ENCODE results near the gene EVC2. TPM values are rescaled to one million over a fixed set of nuclear protein-coding genes. Genes with fewer than 3 reads are reported as not detected.

Gene EVC2
- total RNA-seq, 3 donors from 2014 or later (not counting 1 experiment from before 2014, with no cell fraction given), result 0.20 to 2.6 (median 1.5) TPM

GRCh38 chr4:5574386-5574785, 134.0 kb downstream of the EVC2 start:
- no peak for DNase-seq
- no peaks in the 10 kb centered on the region for H3K36me3 ChIP-seq (ENCODE audit: control insufficient read depth, insufficient read depth, low read length)
- no peak overlapping the region for H3K4me3 Mint-ChIP-seq
- H3K36me3 Mint-ChIP-seq, result no peaks in the 10 kb centered on the region
- H3K27ac Mint-ChIP-seq, result no peak overlapping the region
- H3K27me3 Mint-ChIP-seq (ENCODE audit: low read depth in 2 of 2), result peaks cover 0 to 3% of the 10 kb centered on the region in 2 donors
- no peak overlapping the region for H3K4me3 ChIP-seq (ENCODE audit: low read length)
- ATAC-seq, result no peak
- no peaks in the 10 kb centered on the region for H3K4me1 ChIP-seq (ENCODE audit: control insufficient read depth, insufficient read depth, low read length)
- TF ChIP-seq, protein P1, sequence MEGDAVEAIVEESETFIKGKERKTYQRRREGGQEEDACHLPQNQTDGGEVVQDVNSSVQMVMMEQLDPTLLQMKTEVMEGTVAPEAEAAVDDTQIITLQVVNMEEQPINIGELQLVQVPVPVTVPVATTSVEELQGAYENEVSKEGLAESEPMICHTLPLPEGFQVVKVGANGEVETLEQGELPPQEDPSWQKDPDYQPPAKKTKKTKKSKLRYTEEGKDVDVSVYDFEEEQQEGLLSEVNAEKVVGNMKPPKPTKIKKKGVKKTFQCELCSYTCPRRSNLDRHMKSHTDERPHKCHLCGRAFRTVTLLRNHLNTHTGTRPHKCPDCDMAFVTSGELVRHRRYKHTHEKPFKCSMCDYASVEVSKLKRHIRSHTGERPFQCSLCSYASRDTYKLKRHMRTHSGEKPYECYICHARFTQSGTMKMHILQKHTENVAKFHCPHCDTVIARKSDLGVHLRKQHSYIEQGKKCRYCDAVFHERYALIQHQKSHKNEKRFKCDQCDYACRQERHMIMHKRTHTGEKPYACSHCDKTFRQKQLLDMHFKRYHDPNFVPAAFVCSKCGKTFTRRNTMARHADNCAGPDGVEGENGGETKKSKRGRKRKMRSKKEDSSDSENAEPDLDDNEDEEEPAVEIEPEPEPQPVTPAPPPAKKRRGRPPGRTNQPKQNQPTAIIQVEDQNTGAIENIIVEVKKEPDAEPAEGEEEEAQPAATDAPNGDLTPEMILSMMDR (IDR thresholded peaks at IDR 0.05), result no peak
- H3K9me3 ChIP-seq (ENCODE audit: control insufficient read depth, insufficient read depth, low read length), result no peaks in the 10 kb centered on the region
- H3K27ac ChIP-seq (ENCODE audit: low read length), result no peak overlapping the region
- WGBS (ENCODE audit: insufficient coverage), result 88% methylated on average over 5 of the region's 5 CpGs
- H3K27me3 ChIP-seq (ENCODE audit: control insufficient read depth, insufficient read depth, low read length), result no peaks in the 10 kb centered on the region
- no peaks in the 10 kb centered on the region for H3K4me1 Mint-ChIP-seq
- intact Hi-C loops (cut with micrococcal nuclease), result no loop called here
- peaks cover 0 to 2% of the 10 kb centered on the region in 2 donors for H3K9me3 Mint-ChIP-seq

- H3K36me3 ChIP-seq (ENCODE audit: control insufficient read depth, insufficient read depth, low read length), result no peaks in the 10 kb centered on the region
- Mint-ChIP-seq H3K27ac (no peak overlapping the region), H3K27me3 (ENCODE audit: low read depth in 2 of 2) (peaks cover 0 to 3% of the 10 kb centered on the region in 2 donors), H3K9me3 (no peaks in the 10 kb centered on the region), H3K4me3 (no peak overlapping the region), H3K36me3 (no peaks in the 10 kb centered on the region), H3K4me1 (no peaks in the 10 kb centered on the region)
- H3K27me3 ChIP-seq (ENCODE audit: control insufficient read depth, insufficient read depth, low read length), result no peaks in the 10 kb centered on the region
- TF ChIP-seq, protein P1 (IDR thresholded peaks at IDR 0.05), result no peak
- H3K27ac ChIP-seq (ENCODE audit: low read length), result no peak overlapping the region
- DNase-seq (no peak), ATAC-seq (no peak)
- no peaks in the 10 kb centered on the region for H3K4me1 ChIP-seq (ENCODE audit: control insufficient read depth, insufficient read depth, low read length)
- H3K9me3 ChIP-seq (ENCODE audit: control insufficient read depth, insufficient read depth, low read length), result no peaks in the 10 kb centered on the region
- H3K4me3 ChIP-seq (ENCODE audit: low read length), result no peak overlapping the region
- intact Hi-C loops (cut with micrococcal nuclease), result no loop called here
- 69% methylated on average over 8 of the region's 8 CpGs for WGBS (ENCODE audit: insufficient coverage)
Measured at GRCh38 chr4:5573965-5574364, 134.4 kb downstream of the EVC2 start.

DNA sequence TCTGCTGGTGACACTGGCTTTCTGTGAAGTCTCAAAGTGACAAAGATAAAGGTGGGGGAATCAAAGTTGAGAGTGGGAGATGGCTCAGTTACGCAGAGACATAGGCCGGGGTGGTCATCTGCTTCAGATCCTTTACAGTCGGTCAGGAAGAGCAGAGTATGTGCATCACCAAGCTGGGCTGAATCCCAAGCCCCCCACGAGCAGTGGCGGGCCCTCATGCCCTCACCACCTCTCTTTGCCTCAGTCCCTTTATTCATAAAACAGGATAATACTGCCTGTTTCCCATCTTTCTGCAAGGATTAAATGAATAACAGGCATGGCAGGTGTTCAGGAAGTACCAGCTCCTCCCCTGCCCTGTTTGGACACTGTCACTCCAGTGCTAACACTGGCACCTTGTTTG, 135.6 kb downstream of the EVC2 start:
- 93% methylated on average over 5 of the region's 5 CpGs for WGBS (ENCODE audit: insufficient coverage)
- Histone ChIP-seq H3K36me3 (ENCODE audit: control insufficient read depth, insufficient read depth, low read length) (no peaks in the 10 kb centered on the region), H3K27me3 (ENCODE audit: control insufficient read depth, insufficient read depth, low read length) (no peaks in the 10 kb centered on the region), H3K27ac (ENCODE audit: low read length) (no peak overlapping the region), H3K4me3 (ENCODE audit: low read length) (no peak overlapping the region), H3K9me3 (ENCODE audit: control insufficient read depth, insufficient read depth, low read length) (no peaks in the 10 kb centered on the region), H3K4me1 (ENCODE audit: control insufficient read depth, insufficient read depth, low read length) (no peaks in the 10 kb centered on the region)
- Mint-ChIP-seq H3K27me3 (ENCODE audit: low read depth in 2 of 2) (peaks cover 0 to 3% of the 10 kb centered on the region in 2 donors), H3K4me3 (no peak overlapping the region), H3K9me3 (no peaks in the 10 kb centered on the region), H3K4me1 (peaks cover 0 to 2% of the 10 kb centered on the region in 2 donors), H3K27ac (no peak overlapping the region), H3K36me3 (no peaks in the 10 kb centered on the region)
- no peak for DNase-seq
- intact Hi-C loops (cut with micrococcal nuclease), result no loop called here
- ATAC-seq, result no peak
- TF ChIP-seq, protein P1 (IDR thresholded peaks at IDR 0.05), result no peak

DNA sequence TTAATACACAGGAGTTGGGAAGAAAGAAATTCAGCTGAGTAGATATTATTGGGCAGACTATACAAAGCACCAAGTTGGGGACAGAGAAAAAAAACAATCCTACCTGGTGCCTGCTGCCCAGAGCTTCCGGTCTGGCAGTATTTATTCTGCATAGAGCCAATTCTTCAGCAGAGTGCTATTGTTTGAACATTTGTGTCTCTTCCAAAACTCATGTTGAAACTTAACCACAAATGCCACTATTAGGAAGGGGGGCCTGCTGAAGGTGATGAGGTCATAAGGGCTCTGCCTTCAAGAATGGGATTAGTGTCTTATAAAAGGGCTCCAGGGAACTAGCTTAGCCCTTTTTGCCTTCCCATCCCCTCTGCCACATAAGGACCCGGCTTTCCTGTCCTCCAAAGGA, 136.2 kb downstream of the EVC2 start:
- no peaks in the 10 kb centered on the region for H3K9me3 ChIP-seq (ENCODE audit: control insufficient read depth, insufficient read depth, low read length)
- H3K36me3 ChIP-seq (ENCODE audit: control insufficient read depth, insufficient read depth, low read length), result no peaks in the 10 kb centered on the region
- no peaks in the 10 kb centered on the region for H3K36me3 Mint-ChIP-seq
- TF ChIP-seq, protein P1 (IDR thresholded peaks at IDR 0.05), result no peak
- H3K4me1 ChIP-seq (ENCODE audit: control insufficient read depth, insufficient read depth, low read length), result peaks cover 4% of the 10 kb centered on the region
- intact Hi-C loops (cut with micrococcal nuclease), result no loop called here
- WGBS (ENCODE audit: insufficient coverage), result 56% methylated on average over 1 of the region's 2 CpGs
- H3K4me3 ChIP-seq (ENCODE audit: low read length), result no peak overlapping the region
- H3K27me3 Mint-ChIP-seq (ENCODE audit: low read depth in 2 of 2), result peaks cover 0 to 3% of the 10 kb centered on the region in 2 donors
- no peaks in the 10 kb centered on the region for H3K9me3 Mint-ChIP-seq
- no peaks in the 10 kb centered on the region for H3K27me3 ChIP-seq (ENCODE audit: control insufficient read depth, insufficient read depth, low read length)
- ATAC-seq (no peak), DNase-seq (no peak)
- H3K4me3 Mint-ChIP-seq, result no peak overlapping the region
- H3K4me1 Mint-ChIP-seq, result peaks cover 0 to 8% of the 10 kb centered on the region in 2 donors
- H3K27ac Mint-ChIP-seq, result no peak overlapping the region
- H3K27ac ChIP-seq (ENCODE audit: low read length), result no peak overlapping the region
